Right atrium auricular region (tissue), 2 donors: Measurements from ENCODE around the gene FANCL. TPM values are rescaled to one million over a fixed set of nuclear protein-coding genes. Genes with fewer than 3 reads are reported as not detected.

Experiments used
- DNase-seq: peaks from one replicate; pipeline ENCODE4 v3.0.0-alpha.2; 2019; ENCODE audit warnings: low spot score
- H3K27ac ChIP-seq, 2 donors: fragments of 200-600 bp; sonication (generic); 1 replicate in 1 of 2; 2 replicates in 1 of 2; pipeline ENCODE4 v1.5.1; 2016 to 2019
- H3K27me3 ChIP-seq, 2 donors: fragments of 200-600 bp; sonication (generic); one replicate each; pipeline versions ENCODE4 v1.5.1 to v1.6.0; 2017 to 2019
- H3K36me3 ChIP-seq: fragments of 200-600 bp; sonication (generic); one replicate; pipeline ENCODE4 v1.5.1; 2016
- H3K4me1 ChIP-seq, 2 donors: fragments of 200-600 bp; sonication (generic); one replicate each; pipeline versions ENCODE4 v1.5.1 to v1.6.0; 2017 to 2019
- H3K4me3 ChIP-seq, 2 donors: fragments of 200-600 bp; sonication (generic); 1 replicate in 1 of 2; 2 replicates in 1 of 2; pipeline ENCODE4 v1.5.1; 2017 to 2019; ENCODE audit warnings: mild to moderate bottlenecking in 1 of 2, moderate library complexity in 1 of 2
- H3K9me3 ChIP-seq, 2 donors: fragments of 200-600 bp; sonication (generic); one replicate each; pipeline ENCODE4 v1.5.1; 2019
- total RNA-seq, 2 donors: library from RNA; depleted of rRNA; stranded (reverse); fragments of >200 nt; gene quantifications; one replicate each; pipeline ENCODE4 v1.1.0, GENCODE V29; 2016
- TF ChIP-seq, protein P1 (sequence below), 2 donors: fragments of 200-600 bp; sonication (generic); IDR thresholded peaks; one replicate each; pipeline ENCODE4 v1.5.1; 2019; ENCODE audit warnings: antibody characterized with exemption in 2 of 2

FANCL gene
- total RNA-seq, 2 donors from 2014 or later: 10.4 to 12.5 TPM

DNA sequence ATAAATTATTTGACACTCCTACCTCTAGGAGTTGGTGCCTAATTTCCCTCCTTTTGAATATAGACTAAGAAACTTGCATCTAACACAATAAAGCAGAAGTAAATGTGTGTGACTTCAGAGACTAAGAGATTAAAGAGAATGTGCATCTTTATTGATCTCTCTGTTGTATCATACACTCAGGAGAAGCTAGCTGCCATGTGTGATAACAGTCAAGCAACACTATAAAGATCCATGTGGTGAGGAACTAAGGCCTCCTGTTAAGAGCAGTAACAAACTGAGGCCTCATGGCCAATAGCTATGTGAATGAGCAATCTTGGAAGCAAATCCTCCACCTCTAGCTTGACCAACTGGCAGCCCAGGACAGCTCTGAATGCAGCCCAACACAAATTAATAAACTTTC, 3.4 kb downstream of the FANCL start:
- no peaks in the 10 kb centered on the region for H3K9me3 ChIP-seq

GRCh38 chr2:58235984-58236383, 5.1 kb downstream of the FANCL start:
- H3K36me3 ChIP-seq: no peaks in the 10 kb centered on the region
- no peak for DNase-seq
- H3K27me3 ChIP-seq: no peaks in the 10 kb centered on the region
- H3K4me1 ChIP-seq: peaks cover 0 to 6% of the 10 kb centered on the region in 2 donors
- TF ChIP-seq, protein P1, sequence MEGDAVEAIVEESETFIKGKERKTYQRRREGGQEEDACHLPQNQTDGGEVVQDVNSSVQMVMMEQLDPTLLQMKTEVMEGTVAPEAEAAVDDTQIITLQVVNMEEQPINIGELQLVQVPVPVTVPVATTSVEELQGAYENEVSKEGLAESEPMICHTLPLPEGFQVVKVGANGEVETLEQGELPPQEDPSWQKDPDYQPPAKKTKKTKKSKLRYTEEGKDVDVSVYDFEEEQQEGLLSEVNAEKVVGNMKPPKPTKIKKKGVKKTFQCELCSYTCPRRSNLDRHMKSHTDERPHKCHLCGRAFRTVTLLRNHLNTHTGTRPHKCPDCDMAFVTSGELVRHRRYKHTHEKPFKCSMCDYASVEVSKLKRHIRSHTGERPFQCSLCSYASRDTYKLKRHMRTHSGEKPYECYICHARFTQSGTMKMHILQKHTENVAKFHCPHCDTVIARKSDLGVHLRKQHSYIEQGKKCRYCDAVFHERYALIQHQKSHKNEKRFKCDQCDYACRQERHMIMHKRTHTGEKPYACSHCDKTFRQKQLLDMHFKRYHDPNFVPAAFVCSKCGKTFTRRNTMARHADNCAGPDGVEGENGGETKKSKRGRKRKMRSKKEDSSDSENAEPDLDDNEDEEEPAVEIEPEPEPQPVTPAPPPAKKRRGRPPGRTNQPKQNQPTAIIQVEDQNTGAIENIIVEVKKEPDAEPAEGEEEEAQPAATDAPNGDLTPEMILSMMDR (IDR thresholded peaks at IDR 0.05): no peak
- no peak overlapping the region for H3K4me3 ChIP-seq
- no peak overlapping the region for H3K27ac ChIP-seq
- H3K9me3 ChIP-seq: no peaks in the 10 kb centered on the region

More for the DNA sequence above, 3.4 kb downstream of the FANCL start:
- H3K36me3 ChIP-seq: no peaks in the 10 kb centered on the region
- peaks cover 0 to 11% of the 10 kb centered on the region in 2 donors for H3K4me1 ChIP-seq
- DNase-seq: no peak
- H3K27ac ChIP-seq: no peak overlapping the region
- no peaks in the 10 kb centered on the region for H3K27me3 ChIP-seq
- no peak overlapping the region for H3K4me3 ChIP-seq
- TF ChIP-seq, protein P1 (IDR thresholded peaks at IDR 0.05): no peak

DNA sequence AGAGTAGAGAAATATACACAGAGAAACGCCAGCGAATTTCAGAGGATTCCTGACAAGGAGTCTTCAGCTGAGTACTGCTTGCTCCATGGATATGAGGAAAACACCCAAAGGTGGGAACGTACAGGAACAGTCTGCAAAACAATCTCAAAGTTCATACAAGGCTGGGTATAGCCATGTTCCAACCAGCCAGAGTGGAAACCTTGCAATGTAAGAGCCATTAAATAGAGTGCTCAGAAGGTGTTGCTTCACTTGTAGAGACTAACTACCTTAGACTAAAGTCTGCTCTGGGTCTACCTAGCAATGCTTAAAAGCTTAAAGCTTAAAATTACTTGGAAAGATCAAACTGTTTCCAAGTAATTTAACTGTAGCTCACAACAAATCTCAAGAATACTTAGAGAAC, 6.0 kb downstream of the FANCL start:
- Histone ChIP-seq H3K9me3 (no peaks in the 10 kb centered on the region), H3K27ac (no peak overlapping the region), H3K4me1 (peaks cover 0 to 2% of the 10 kb centered on the region in 2 donors), H3K4me3 (no peak overlapping the region), H3K27me3 (no peaks in the 10 kb centered on the region), H3K36me3 (no peaks in the 10 kb centered on the region)
- DNase-seq: no peak
- TF ChIP-seq, protein P1 (IDR thresholded peaks at IDR 0.05): no peak

DNA sequence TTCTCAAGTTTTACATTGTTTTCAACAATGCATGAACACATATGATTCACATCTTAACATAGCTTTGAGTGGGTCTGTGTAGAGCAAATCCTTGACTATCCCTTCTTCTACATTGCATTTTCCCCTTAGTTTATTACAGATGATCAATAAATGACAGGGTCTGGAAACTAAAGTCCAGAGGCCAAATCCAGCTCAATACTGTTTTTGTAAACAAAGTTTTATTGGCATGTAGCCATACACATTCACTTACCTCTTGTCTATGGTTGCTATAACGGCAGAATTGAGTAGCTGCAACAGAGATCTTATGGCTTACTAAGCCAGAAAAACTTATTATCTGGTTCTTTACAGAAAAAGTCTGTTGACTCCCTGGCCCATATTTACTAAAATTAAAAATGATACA, 12.8 kb downstream of the FANCL start:
- H3K9me3 ChIP-seq: no peaks in the 10 kb centered on the region
- H3K4me3 ChIP-seq: no peak overlapping the region
- no peaks in the 10 kb centered on the region for H3K27me3 ChIP-seq
- TF ChIP-seq, protein P1 (IDR thresholded peaks at IDR 0.05): no peak
- no peaks in the 10 kb centered on the region for H3K4me1 ChIP-seq
- peaks cover 7% of the 10 kb centered on the region for H3K36me3 ChIP-seq
- DNase-seq: no peak
- no peak overlapping the region for H3K27ac ChIP-seq

- Histone ChIP-seq H3K9me3 (no peaks in the 10 kb centered on the region), H3K4me1 (no peaks in the 10 kb centered on the region), H3K27me3 (no peaks in the 10 kb centered on the region), H3K4me3 (no peak overlapping the region), H3K27ac (no peak overlapping the region), H3K36me3 (peaks cover 7% of the 10 kb centered on the region)
- DNase-seq: no peak
- TF ChIP-seq, protein P1 (IDR thresholded peaks at IDR 0.05): no peak
Measured at GRCh38 chr2:58227171-58227917, 13.8 kb downstream of the FANCL start.

- TF ChIP-seq, protein P1 (IDR thresholded peaks at IDR 0.05): no peak
- no peaks in the 10 kb centered on the region for H3K9me3 ChIP-seq
- H3K4me3 ChIP-seq: no peak overlapping the region
- no peak overlapping the region for H3K27ac ChIP-seq
- no peaks in the 10 kb centered on the region for H3K4me1 ChIP-seq
- H3K36me3 ChIP-seq: peaks cover 2% of the 10 kb centered on the region
- DNase-seq: no peak
- H3K27me3 ChIP-seq: no peaks in the 10 kb centered on the region
Measured at GRCh38 chr2:58221909-58222308, 19.2 kb downstream of the FANCL start.
